Measurements from ENCODE around the gene LANCL3. TPM values are rescaled to one million over a fixed set of nuclear protein-coding genes. Genes with fewer than 3 reads are reported as not detected.

Gene LANCL3
- total RNA-seq, 2 experiments from 2014 or later = 0.04 TPM; not detected in 1

- POLR2A ChIA-PET = interaction anchor here (1.1 kb wide), 1 partner anchor 26 kb away, joined by 3 read pairs; no protein-coding TSS in a partner anchor
- no peak overlapping the region for H3K4me2 ChIP-seq (ENCODE audit: low read length)
These were observed 115.0 kb downstream of the LANCL3 start for GRCh38 chrX:37686369-37686995.

DNA sequence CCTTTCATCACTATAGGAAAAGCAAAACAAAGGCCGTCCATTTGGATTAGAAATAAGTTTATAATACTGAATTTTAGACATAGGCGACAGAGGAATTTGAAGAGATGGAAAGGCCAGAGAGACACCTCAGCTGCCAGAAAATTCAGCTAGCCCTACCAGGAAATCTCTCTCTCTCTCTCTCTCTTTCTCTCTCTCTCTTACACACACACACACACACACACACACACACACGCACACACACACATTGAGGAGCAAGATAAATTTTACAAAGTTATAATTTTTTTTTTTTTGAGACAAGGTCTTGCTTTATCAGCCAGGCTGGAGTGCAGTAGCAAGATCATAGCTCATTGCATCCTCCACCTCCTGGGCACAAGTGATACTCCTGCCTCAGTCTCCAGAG, 115.5 kb downstream of the LANCL3 start:
- BruUV-seq (replicated peaks) = no TSS peak
- no peak for TF ChIP-seq EZH2phosphoT487 (IDR thresholded peaks at IDR 0.05; ENCODE audit: borderline replicate concordance, low read depth, low read length)
- TF ChIP-seq, protein P1, sequence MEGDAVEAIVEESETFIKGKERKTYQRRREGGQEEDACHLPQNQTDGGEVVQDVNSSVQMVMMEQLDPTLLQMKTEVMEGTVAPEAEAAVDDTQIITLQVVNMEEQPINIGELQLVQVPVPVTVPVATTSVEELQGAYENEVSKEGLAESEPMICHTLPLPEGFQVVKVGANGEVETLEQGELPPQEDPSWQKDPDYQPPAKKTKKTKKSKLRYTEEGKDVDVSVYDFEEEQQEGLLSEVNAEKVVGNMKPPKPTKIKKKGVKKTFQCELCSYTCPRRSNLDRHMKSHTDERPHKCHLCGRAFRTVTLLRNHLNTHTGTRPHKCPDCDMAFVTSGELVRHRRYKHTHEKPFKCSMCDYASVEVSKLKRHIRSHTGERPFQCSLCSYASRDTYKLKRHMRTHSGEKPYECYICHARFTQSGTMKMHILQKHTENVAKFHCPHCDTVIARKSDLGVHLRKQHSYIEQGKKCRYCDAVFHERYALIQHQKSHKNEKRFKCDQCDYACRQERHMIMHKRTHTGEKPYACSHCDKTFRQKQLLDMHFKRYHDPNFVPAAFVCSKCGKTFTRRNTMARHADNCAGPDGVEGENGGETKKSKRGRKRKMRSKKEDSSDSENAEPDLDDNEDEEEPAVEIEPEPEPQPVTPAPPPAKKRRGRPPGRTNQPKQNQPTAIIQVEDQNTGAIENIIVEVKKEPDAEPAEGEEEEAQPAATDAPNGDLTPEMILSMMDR (conservative IDR thresholded peaks at IDR 0.05; ENCODE audit: low read length) = no peak
- Histone ChIP-seq H3K36me3 (ENCODE audit: insufficient read depth, low read length) (no peaks in the 10 kb centered on the region), H4K20me1 (ENCODE audit: insufficient read depth, low read length) (no peaks in the 10 kb centered on the region), H2AFZ (ENCODE audit: low read length) (no peak overlapping the region), H3K4me3 (ENCODE audit: low read depth, low read length, poor library complexity, severe bottlenecking) (no peak overlapping the region), H3K9me3 (ENCODE audit: low read length) (no peaks in the 10 kb centered on the region), H3K79me2 (ENCODE audit: insufficient read depth, low read depth, low read length) (no peaks in the 10 kb centered on the region), H3K4me2 (ENCODE audit: low read length) (no peak overlapping the region), H3K27ac (ENCODE audit: low read depth, low read length, poor library complexity, severe bottlenecking) (no peak overlapping the region), H3K4me1 (ENCODE audit: insufficient read depth, low read length, poor library complexity, severe bottlenecking) (no peaks in the 10 kb centered on the region), H3K9me2 (ENCODE audit: insufficient read depth, low read length) (no peaks in the 10 kb centered on the region)
- intact Hi-C loops (cut with micrococcal nuclease; ENCODE audit: unreplicated experiment) = no loop called here
- POLR2A ChIA-PET = interaction anchor here (1.1 kb wide), 1 partner anchor 25 kb away, joined by 3 read pairs; no protein-coding TSS in a partner anchor
- no peak for DNase-seq (ENCODE audit: low spot score)
- CTCF ChIA-PET (ENCODE audit: unreplicated experiment) = no interaction called here

More at GRCh38 chrX:37686369-37686995, 115.0 kb downstream of the LANCL3 start:
- intact Hi-C loops (cut with micrococcal nuclease; ENCODE audit: unreplicated experiment) = no loop called here
- Histone ChIP-seq H3K36me3 (ENCODE audit: insufficient read depth, low read length) (no peaks in the 10 kb centered on the region), H3K9me2 (ENCODE audit: insufficient read depth, low read length) (no peaks in the 10 kb centered on the region), H4K20me1 (ENCODE audit: insufficient read depth, low read length) (no peaks in the 10 kb centered on the region), H3K79me2 (ENCODE audit: insufficient read depth, low read depth, low read length) (no peaks in the 10 kb centered on the region), H2AFZ (ENCODE audit: low read length) (no peak overlapping the region), H3K4me1 (ENCODE audit: insufficient read depth, low read length, poor library complexity, severe bottlenecking) (no peaks in the 10 kb centered on the region), H3K9me3 (ENCODE audit: low read length) (no peaks in the 10 kb centered on the region), H3K27ac (ENCODE audit: low read depth, low read length, poor library complexity, severe bottlenecking) (no peak overlapping the region), H3K4me3 (ENCODE audit: low read depth, low read length, poor library complexity, severe bottlenecking) (no peak overlapping the region)
- BruUV-seq (replicated peaks) = TSS peak; percentile 69
- CTCF ChIA-PET (ENCODE audit: unreplicated experiment) = interaction anchor here (0.6 kb wide), 1 partner anchor 521 kb away, joined by 4 read pairs; no protein-coding TSS in a partner anchor
- no peak for DNase-seq (ENCODE audit: low spot score)
- TF ChIP-seq EZH2phosphoT487 (IDR thresholded peaks at IDR 0.05; ENCODE audit: borderline replicate concordance, low read depth, low read length) = no peak
- TF ChIP-seq, protein P1 (conservative IDR thresholded peaks at IDR 0.05; ENCODE audit: low read length) = no peak

- Histone ChIP-seq H3K4me2 (ENCODE audit: low read length) (no peak overlapping the region), H3K4me3 (ENCODE audit: low read depth, low read length, poor library complexity, severe bottlenecking) (no peak overlapping the region)
These were observed 118.7 kb downstream of the LANCL3 start for GRCh38 chrX:37690119-37690518.

More at GRCh38 chrX:37690119-37690518, 118.7 kb downstream of the LANCL3 start:
- H3K4me1 ChIP-seq (ENCODE audit: insufficient read depth, low read length, poor library complexity, severe bottlenecking) = no peaks in the 10 kb centered on the region
- no peaks in the 10 kb centered on the region for H4K20me1 ChIP-seq (ENCODE audit: insufficient read depth, low read length)
- H3K36me3 ChIP-seq (ENCODE audit: insufficient read depth, low read length) = no peaks in the 10 kb centered on the region
- no peak for TF ChIP-seq EZH2phosphoT487 (IDR thresholded peaks at IDR 0.05; ENCODE audit: borderline replicate concordance, low read depth, low read length)
- no peaks in the 10 kb centered on the region for H3K9me2 ChIP-seq (ENCODE audit: insufficient read depth, low read length)
- no peak for DNase-seq (ENCODE audit: low spot score)
- intact Hi-C loops (cut with micrococcal nuclease; ENCODE audit: unreplicated experiment) = no loop called here
- no peak overlapping the region for H2AFZ ChIP-seq (ENCODE audit: low read length)
- ChIA-PET CTCF (ENCODE audit: unreplicated experiment) (no interaction called here), POLR2A (interaction anchor here (0.7 to 1.2 kb wide), 2 partner anchors 27 to 161 kb away, joined by 3 read pairs; no protein-coding TSS in a partner anchor)
- BruUV-seq (replicated peaks) = no TSS peak
- H3K27ac ChIP-seq (ENCODE audit: low read depth, low read length, poor library complexity, severe bottlenecking) = no peak overlapping the region
- no peaks in the 10 kb centered on the region for H3K9me3 ChIP-seq (ENCODE audit: low read length)
- H3K79me2 ChIP-seq (ENCODE audit: insufficient read depth, low read depth, low read length) = no peaks in the 10 kb centered on the region

All from OCI-LY7 (cell line).